ENCODE results near the gene PSTK.

DNA sequence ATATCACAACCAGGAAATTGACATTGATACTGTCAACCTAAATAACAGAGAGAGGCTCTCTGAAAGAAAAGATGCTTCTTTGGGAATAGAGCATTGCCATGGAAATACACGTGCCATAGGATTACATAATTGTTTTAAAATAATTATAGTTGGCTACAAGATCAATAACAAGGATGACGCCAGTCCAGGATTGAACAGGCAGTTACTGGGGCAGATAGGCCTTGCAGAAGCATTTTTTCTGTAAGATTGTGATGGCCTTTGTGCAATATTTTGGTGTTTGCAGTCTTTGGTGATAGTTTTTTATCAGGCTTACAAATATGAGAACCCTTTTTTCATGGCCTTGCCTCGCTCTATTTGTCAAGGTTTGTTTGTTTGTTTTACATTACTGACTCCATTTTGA lies 39.1 kb downstream of the PSTK start:
- TF ChIP-seq, protein P1, sequence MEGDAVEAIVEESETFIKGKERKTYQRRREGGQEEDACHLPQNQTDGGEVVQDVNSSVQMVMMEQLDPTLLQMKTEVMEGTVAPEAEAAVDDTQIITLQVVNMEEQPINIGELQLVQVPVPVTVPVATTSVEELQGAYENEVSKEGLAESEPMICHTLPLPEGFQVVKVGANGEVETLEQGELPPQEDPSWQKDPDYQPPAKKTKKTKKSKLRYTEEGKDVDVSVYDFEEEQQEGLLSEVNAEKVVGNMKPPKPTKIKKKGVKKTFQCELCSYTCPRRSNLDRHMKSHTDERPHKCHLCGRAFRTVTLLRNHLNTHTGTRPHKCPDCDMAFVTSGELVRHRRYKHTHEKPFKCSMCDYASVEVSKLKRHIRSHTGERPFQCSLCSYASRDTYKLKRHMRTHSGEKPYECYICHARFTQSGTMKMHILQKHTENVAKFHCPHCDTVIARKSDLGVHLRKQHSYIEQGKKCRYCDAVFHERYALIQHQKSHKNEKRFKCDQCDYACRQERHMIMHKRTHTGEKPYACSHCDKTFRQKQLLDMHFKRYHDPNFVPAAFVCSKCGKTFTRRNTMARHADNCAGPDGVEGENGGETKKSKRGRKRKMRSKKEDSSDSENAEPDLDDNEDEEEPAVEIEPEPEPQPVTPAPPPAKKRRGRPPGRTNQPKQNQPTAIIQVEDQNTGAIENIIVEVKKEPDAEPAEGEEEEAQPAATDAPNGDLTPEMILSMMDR (IDR thresholded peaks at IDR 0.05; ENCODE audit: low read depth, low read length): no peak
- TF ChIP-seq EZH2phosphoT487 (IDR thresholded peaks at IDR 0.05; ENCODE audit: low read depth): no peak

All from OCI-LY3 (cell line).